ENCODE results near the gene NR6A1. TPM values are rescaled to one million over a fixed set of nuclear protein-coding genes. Genes with fewer than 3 reads are reported as not detected.

Gene NR6A1
- polyA plus RNA-seq, 2 of the 4 experiments (the other 2 are of a cell fraction), result 1.7 to 3.3 TPM

DNA sequence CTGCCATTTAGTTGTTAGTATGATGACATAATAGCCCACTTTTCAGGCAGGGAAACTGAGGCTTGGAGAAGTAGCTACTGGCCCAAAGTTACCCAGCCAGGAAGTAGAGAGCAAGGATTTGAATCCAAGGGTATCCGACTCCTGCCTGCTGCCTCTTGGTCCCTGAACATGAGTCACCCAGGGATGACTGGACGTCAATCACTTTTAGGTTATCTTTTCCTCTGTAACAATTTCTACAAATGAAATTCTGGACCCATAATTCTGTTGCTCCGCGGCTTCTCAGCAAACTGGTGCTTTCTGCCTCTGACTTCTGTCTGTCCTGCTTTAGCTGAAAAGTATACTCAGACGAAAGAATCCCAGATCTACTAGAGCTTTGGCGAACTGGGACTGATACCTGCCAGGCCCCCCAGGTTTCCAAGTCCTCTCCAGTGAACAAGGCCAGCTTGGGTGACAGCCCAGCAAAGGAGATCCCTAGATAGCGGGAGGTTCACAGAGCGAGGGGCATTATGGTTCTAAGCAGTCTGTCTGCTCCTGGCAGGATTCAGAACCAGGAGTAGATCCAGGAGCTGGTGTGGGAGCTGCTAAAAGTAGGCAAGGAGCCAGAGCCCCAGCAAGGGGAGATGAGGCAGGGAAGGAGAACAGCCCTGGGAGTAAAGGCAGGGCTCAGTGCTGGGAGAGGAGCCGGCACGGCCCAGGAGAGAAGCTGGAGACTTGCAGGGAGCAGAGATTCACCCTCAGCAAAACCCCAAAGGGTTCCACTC, 26.4 kb upstream of the NR6A1 start:
- POLR2A ChIA-PET, result no interaction called here
- no peak overlapping the region for H3K4me2 ChIP-seq
- DNase-seq (ENCODE audit: low read depth in 1 of 2, low spot score in 1 of 2) (no peak), ATAC-seq (no peak), FAIRE-seq (no peak)
- 80% methylated on average over 10 of the region's 10 CpGs for WGBS (ENCODE audit: missing lambda C conversion rate)
- H3K27ac ChIP-seq, result no peak overlapping the region
- H3K4me3 ChIP-seq, result no peak overlapping the region
- CTCF ChIA-PET, result interaction anchor here (1.0 to 40.0 kb wide), 6 partner anchors 9 to 179 kb away, joined by 3 to 2512 read pairs (median 8); partner anchors contain the start of genes ARPC5L, NR6A1, OLFML2A and RPL35
- 0 out of 3 replicates have a peak, but pooled peaks cover 8% of the 10 kb centered on the region for H3K4me1 ChIP-seq
- H3K9me3 ChIP-seq, result no peaks in the 10 kb centered on the region
- TF ChIP-seq ZSCAN20 (CRISPR knock-in tag; IDR thresholded peaks at IDR 0.05), result no peak
- TF ChIP-seq MAZ (IDR thresholded peaks at IDR 0.05; ENCODE audit: borderline replicate concordance, low read depth, low read length), result no peak
- TF ChIP-seq FOSL2 (IDR thresholded peaks at IDR 0.05), result no peak
- TF ChIP-seq FOSL2 (CRISPR knock-in tag; IDR thresholded peaks at IDR 0.05), result no peak
- no peak for TF ChIP-seq POLR2AphosphoS2 (conservative IDR thresholded peaks at IDR 0.05; ENCODE audit: low read length)
- TF ChIP-seq PHF8 (IDR thresholded peaks at IDR 0.05; ENCODE audit: borderline replicate concordance, low read depth), result no peak
- TF ChIP-seq RAD21 (conservative IDR thresholded peaks at IDR 0.05 in 1 of 2, IDR thresholded peaks at IDR 0.05 in 1 of 2), result no peak
- TF ChIP-seq RARB (CRISPR knock-in tag; IDR thresholded peaks at IDR 0.05), result no peak
- TF ChIP-seq, protein P1, sequence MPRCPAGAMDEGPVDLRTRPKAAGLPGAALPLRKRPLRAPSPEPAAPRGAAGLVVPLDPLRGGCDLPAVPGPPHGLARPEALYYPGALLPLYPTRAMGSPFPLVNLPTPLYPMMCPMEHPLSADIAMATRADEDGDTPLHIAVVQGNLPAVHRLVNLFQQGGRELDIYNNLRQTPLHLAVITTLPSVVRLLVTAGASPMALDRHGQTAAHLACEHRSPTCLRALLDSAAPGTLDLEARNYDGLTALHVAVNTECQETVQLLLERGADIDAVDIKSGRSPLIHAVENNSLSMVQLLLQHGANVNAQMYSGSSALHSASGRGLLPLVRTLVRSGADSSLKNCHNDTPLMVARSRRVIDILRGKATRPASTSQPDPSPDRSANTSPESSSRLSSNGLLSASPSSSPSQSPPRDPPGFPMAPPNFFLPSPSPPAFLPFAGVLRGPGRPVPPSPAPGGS (IDR thresholded peaks at IDR 0.05), result no peak
- TF ChIP-seq, protein P2, sequence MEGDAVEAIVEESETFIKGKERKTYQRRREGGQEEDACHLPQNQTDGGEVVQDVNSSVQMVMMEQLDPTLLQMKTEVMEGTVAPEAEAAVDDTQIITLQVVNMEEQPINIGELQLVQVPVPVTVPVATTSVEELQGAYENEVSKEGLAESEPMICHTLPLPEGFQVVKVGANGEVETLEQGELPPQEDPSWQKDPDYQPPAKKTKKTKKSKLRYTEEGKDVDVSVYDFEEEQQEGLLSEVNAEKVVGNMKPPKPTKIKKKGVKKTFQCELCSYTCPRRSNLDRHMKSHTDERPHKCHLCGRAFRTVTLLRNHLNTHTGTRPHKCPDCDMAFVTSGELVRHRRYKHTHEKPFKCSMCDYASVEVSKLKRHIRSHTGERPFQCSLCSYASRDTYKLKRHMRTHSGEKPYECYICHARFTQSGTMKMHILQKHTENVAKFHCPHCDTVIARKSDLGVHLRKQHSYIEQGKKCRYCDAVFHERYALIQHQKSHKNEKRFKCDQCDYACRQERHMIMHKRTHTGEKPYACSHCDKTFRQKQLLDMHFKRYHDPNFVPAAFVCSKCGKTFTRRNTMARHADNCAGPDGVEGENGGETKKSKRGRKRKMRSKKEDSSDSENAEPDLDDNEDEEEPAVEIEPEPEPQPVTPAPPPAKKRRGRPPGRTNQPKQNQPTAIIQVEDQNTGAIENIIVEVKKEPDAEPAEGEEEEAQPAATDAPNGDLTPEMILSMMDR (IDR thresholded peaks at IDR 0.05), result no peak
- TF ChIP-seq FOXS1 (CRISPR knock-in tag; IDR thresholded peaks at IDR 0.05), result no peak
- no peak for TF ChIP-seq RNF2 (IDR thresholded peaks at IDR 0.05; ENCODE audit: borderline replicate concordance, low read depth)
- no peak for TF ChIP-seq CEBPB (IDR thresholded peaks at IDR 0.05)
- TF ChIP-seq HOXA7 (CRISPR knock-in tag; IDR thresholded peaks at IDR 0.05), result no peak

DNA sequence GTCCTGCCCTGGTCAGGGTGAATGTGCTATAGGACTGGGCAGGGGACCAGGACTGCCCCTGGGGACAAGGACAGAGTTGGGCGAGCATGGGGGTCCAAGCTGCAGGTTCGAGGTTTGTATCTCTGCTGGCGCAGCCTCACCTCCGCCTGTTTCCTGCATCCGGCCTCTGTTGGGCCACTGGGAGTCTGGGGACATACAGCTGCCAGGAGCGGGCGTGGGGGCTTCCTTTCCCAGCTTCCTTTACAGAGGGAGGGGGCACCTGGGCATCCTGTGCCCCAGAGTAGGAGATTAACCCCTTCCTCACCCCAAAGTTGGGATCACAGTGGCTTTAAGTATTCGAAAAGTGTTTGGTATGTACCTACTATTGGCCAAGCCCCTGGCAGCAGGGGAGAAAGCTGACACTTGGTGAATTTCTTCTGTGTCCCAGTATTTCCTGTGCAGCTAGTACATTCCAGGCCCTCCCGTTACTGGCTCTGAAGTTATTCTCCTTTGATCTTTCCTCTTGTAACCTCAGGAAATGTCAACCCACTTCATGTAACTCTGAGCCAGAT, 24.8 kb upstream of the NR6A1 start:
- ChIA-PET POLR2A (no interaction called here), CTCF (interaction anchor here (0.7 to 40.0 kb wide), 8 partner anchors 7 to 177 kb away, joined by 3 to 2512 read pairs (median 6); partner anchors contain the start of genes ARPC5L, NR6A1, OLFML2A and RPL35)
- H3K4me2 ChIP-seq, result no peak overlapping the region
- no peak for TF ChIP-seq RFX5 (IDR thresholded peaks at IDR 0.05)
- ATAC-seq, result no peak
- 0 out of 3 replicates have a peak, but pooled peaks cover 8% of the 10 kb centered on the region for H3K4me1 ChIP-seq
- DNase-seq (ENCODE audit: low read depth in 1 of 2, low spot score in 1 of 2), result no peak
- WGBS (ENCODE audit: missing lambda C conversion rate), result 88% methylated on average over 9 of the region's 9 CpGs
- H3K27ac ChIP-seq, result peak overlapping the region in 1 of 2 experiments; percentile 14; a peak in 1 of 6 replicates
- H3K9me3 ChIP-seq, result no peaks in the 10 kb centered on the region
- H3K4me3 ChIP-seq, result no peak overlapping the region
- no peak for FAIRE-seq

DNA sequence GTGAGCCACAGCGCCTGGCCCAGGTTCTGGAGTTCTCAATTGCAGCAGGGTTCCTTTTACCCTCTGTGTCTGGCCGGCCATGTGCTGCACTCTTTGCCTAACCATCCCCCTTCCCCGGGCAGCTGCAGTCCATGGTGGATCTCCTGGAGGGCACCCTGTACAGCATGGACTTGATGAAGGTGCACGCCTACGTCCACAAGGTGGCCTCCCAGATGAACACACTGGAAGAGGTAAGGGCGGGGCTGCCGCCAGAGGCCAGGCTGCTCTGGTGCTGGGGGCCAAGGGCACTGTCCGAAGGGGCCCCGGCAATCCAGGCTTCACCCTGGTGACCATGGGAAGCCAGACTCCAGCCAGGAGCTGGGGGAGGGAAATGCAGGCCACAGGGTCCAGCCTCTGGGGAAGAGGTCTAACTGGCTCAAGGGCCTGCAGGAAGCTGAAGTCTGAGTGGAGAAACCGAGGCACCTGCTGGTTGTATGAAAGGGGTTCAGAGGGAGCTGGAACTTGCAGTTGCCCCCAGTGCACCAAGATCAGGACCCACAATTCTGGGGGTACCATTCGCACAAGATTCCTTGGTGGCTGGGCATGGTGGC, 23.9 kb upstream of the NR6A1 start:
- peak in 1 of 2 experiments; percentile 57 for DNase-seq (ENCODE audit: low read depth in 1 of 2, low spot score in 1 of 2)
- no peak for FAIRE-seq

More for the DNA sequence above, 23.9 kb upstream of the NR6A1 start:
- Histone ChIP-seq H3K4me3 (no peak overlapping the region), H3K27ac (peak overlapping the region in 1 of 2 experiments; percentile 53; a peak in 2 of 6 replicates), H3K9me3 (no peaks in the 10 kb centered on the region), H3K4me1 (0 out of 3 replicates have a peak, but pooled peaks cover 8% of the 10 kb centered on the region), H3K4me2 (no peak overlapping the region)
- peak; percentile 73 to 84; a peak in 5 of 6 replicates for ATAC-seq
- POLR2A ChIA-PET, result no interaction called here
- CTCF ChIA-PET, result interaction anchor here (0.6 to 40.0 kb wide), 7 partner anchors 9 to 83 kb away, joined by 3 to 2512 read pairs (median 9); partner anchors contain the start of genes ARPC5L, NR6A1, OLFML2A and RPL35
- WGBS (ENCODE audit: missing lambda C conversion rate), result 85% methylated on average over 11 of the region's 11 CpGs
- TF ChIP-seq, protein P3, sequence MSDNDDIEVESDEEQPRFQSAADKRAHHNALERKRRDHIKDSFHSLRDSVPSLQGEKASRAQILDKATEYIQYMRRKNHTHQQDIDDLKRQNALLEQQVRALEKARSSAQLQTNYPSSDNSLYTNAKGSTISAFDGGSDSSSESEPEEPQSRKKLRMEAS (IDR thresholded peaks at IDR 0.05), result peak; percentile 41; the same call in 1 of the 2 replicates
- TF ChIP-seq RAD21 (conservative IDR thresholded peaks at IDR 0.05 in 1 of 2, IDR thresholded peaks at IDR 0.05 in 1 of 2), result peak; percentile 31 to 52; a peak in 4 of 5 replicates
- TF ChIP-seq, protein P4, sequence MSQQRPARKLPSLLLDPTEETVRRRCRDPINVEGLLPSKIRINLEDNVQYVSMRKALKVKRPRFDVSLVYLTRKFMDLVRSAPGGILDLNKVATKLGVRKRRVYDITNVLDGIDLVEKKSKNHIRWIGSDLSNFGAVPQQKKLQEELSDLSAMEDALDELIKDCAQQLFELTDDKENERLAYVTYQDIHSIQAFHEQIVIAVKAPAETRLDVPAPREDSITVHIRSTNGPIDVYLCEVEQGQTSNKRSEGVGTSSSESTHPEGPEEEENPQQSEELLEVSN (IDR thresholded peaks at IDR 0.05; ENCODE audit: borderline replicate concordance, low read depth), result no peak
- TF ChIP-seq TP53 (CRISPR knock-in tag; IDR thresholded peaks at IDR 0.05), result no peak
- TF ChIP-seq, protein P2 (IDR thresholded peaks at IDR 0.05), result 0 out of 3 replicates have a peak, but pooled peaks have one; percentile 9
- TF ChIP-seq RCOR1 (IDR thresholded peaks at IDR 0.05; ENCODE audit: low read depth, low read length), result no peak
- peak; percentile 38; the same call in 1 of the 3 replicates for TF ChIP-seq SMC3 (IDR thresholded peaks at IDR 0.05)

Measured in A549 (cell line).